ENCODE measurements around the gene PNMA8A.

DNA sequence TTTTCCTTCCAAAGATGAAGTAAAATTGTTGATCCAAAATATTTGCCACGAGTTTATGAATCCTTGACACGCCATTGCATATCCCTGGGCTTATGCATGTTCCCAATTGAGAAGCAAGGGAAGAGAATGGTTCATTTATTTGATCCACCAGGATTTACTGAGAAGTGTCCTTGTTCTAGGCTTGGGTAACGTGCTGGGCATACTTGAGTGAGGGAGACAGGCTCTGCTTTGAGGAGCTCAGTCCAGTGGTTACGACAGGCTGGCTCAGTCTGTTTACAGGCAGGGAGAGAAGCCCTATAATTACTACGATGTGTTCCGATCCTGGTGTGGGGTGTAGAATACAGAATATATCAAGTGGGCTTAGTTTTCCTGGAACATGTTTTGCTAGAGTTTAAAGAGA, 36.4 kb downstream of the PNMA8A start:
- TF ChIP-seq POLR2AphosphoS5 (IDR thresholded peaks at IDR 0.05; ENCODE audit: low read depth) = no peak
- TF ChIP-seq, protein P1, sequence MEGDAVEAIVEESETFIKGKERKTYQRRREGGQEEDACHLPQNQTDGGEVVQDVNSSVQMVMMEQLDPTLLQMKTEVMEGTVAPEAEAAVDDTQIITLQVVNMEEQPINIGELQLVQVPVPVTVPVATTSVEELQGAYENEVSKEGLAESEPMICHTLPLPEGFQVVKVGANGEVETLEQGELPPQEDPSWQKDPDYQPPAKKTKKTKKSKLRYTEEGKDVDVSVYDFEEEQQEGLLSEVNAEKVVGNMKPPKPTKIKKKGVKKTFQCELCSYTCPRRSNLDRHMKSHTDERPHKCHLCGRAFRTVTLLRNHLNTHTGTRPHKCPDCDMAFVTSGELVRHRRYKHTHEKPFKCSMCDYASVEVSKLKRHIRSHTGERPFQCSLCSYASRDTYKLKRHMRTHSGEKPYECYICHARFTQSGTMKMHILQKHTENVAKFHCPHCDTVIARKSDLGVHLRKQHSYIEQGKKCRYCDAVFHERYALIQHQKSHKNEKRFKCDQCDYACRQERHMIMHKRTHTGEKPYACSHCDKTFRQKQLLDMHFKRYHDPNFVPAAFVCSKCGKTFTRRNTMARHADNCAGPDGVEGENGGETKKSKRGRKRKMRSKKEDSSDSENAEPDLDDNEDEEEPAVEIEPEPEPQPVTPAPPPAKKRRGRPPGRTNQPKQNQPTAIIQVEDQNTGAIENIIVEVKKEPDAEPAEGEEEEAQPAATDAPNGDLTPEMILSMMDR (conservative IDR thresholded peaks at IDR 0.05; ENCODE audit: low read depth in 2 of 2) = no peak
- TF ChIP-seq, protein P2, sequence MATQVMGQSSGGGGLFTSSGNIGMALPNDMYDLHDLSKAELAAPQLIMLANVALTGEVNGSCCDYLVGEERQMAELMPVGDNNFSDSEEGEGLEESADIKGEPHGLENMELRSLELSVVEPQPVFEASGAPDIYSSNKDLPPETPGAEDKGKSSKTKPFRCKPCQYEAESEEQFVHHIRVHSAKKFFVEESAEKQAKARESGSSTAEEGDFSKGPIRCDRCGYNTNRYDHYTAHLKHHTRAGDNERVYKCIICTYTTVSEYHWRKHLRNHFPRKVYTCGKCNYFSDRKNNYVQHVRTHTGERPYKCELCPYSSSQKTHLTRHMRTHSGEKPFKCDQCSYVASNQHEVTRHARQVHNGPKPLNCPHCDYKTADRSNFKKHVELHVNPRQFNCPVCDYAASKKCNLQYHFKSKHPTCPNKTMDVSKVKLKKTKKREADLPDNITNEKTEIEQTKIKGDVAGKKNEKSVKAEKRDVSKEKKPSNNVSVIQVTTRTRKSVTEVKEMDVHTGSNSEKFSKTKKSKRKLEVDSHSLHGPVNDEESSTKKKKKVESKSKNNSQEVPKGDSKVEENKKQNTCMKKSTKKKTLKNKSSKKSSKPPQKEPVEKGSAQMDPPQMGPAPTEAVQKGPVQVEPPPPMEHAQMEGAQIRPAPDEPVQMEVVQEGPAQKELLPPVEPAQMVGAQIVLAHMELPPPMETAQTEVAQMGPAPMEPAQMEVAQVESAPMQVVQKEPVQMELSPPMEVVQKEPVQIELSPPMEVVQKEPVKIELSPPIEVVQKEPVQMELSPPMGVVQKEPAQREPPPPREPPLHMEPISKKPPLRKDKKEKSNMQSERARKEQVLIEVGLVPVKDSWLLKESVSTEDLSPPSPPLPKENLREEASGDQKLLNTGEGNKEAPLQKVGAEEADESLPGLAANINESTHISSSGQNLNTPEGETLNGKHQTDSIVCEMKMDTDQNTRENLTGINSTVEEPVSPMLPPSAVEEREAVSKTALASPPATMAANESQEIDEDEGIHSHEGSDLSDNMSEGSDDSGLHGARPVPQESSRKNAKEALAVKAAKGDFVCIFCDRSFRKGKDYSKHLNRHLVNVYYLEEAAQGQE (IDR thresholded peaks at IDR 0.05; ENCODE audit: unreplicated experiment) = no peak
- no peak for TF ChIP-seq EZH2phosphoT487 (IDR thresholded peaks at IDR 0.05; ENCODE audit: unreplicated experiment)
- TF ChIP-seq, protein P3, sequence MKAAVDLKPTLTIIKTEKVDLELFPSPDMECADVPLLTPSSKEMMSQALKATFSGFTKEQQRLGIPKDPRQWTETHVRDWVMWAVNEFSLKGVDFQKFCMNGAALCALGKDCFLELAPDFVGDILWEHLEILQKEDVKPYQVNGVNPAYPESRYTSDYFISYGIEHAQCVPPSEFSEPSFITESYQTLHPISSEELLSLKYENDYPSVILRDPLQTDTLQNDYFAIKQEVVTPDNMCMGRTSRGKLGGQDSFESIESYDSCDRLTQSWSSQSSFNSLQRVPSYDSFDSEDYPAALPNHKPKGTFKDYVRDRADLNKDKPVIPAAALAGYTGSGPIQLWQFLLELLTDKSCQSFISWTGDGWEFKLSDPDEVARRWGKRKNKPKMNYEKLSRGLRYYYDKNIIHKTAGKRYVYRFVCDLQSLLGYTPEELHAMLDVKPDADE (IDR thresholded peaks at IDR 0.05) = no peak
- no peak for TF ChIP-seq JUNB (IDR thresholded peaks at IDR 0.05; ENCODE audit: unreplicated experiment)
- TF ChIP-seq EZH2 (IDR thresholded peaks at IDR 0.05; ENCODE audit: low read depth, unreplicated experiment) = no peak
- no peak for TF ChIP-seq ZNF331 (CRISPR knock-in tag; IDR thresholded peaks at IDR 0.05; ENCODE audit: low read depth)
- no peak for TF ChIP-seq CREB1 (CRISPR knock-in tag; IDR thresholded peaks at IDR 0.05; ENCODE audit: low read depth)
- no peak for TF ChIP-seq STAT1 (IDR thresholded peaks at IDR 0.05; ENCODE audit: unreplicated experiment)
